ENCODE measurements around the gene TBC1D2B. TPM values are rescaled to one million over a fixed set of nuclear protein-coding genes. Genes with fewer than 3 reads are reported as not detected.

Gene TBC1D2B
- total and polyA plus RNA-seq, 3 donors from 2014 or later = 28.9 to 41.5 (median 40.6) TPM

GRCh38 chr15:77945566-77945965 is 131.9 kb downstream of the TBC1D2B start:
- no peak overlapping the region for H3K27ac ChIP-seq
- no peaks in the 10 kb centered on the region for H3K9me3 ChIP-seq
- DNase-seq = no peak
- intact Hi-C loops (cut with DNase I; ENCODE audit: low total_unique reads) = no loop called here
- no peak overlapping the region for H3K4me3 ChIP-seq
- no peaks in the 10 kb centered on the region for H3K36me3 ChIP-seq (ENCODE audit: low read depth, missing control alignments)
- H3K27me3 ChIP-seq = no peaks in the 10 kb centered on the region
- H3K4me1 ChIP-seq = no peaks in the 10 kb centered on the region
- WGBS, 2 donors = 72 to 78% methylated on average over 2 of the region's 2 CpGs
- TF ChIP-seq POLR2A (IDR thresholded peaks at IDR 0.05) (no peak), CTCF (IDR thresholded peaks at IDR 0.05) (no peak)

Small RNA genes lying within 50 kb of the gene (small RNA-seq; reads per million reads assigned to genes)
- 0 reads per million in 2 donors for gene RF00092

Other genes starting within 250 kb of the TBC1D2B start
- 1 to 10 TPM; 1.5 to 2.2 TPM for gene SH2D7, start 14.8 kb upstream of the TBC1D2B start, total RNA-seq
- gene SH2D7, start 14.8 kb upstream of the TBC1D2B start, polyA plus RNA-seq (ENCODE audit: insufficient read depth, low read depth, low replicate concordance) = 5.0 TPM
- gene CIB2, start 53.7 kb upstream of the TBC1D2B start, total RNA-seq = 10 to 100 TPM; 24.9 to 34.3 TPM
- gene CIB2, start 53.7 kb upstream of the TBC1D2B start, polyA plus RNA-seq (ENCODE audit: insufficient read depth, low read depth, low replicate concordance) = 43.6 TPM
- gene IDH3A, start 71.7 kb upstream of the TBC1D2B start, total RNA-seq = 100 to 1,000 TPM; 119 to 120 TPM
- gene IDH3A, start 71.7 kb upstream of the TBC1D2B start, polyA plus RNA-seq (ENCODE audit: insufficient read depth, low read depth, low replicate concordance) = 88.9 TPM
- gene ACSBG1, start 156.9 kb upstream of the TBC1D2B start, total RNA-seq = 10 to 100 TPM; 14.8 to 25.2 TPM
- 12.2 TPM for gene ACSBG1, start 156.9 kb upstream of the TBC1D2B start, polyA plus RNA-seq (ENCODE audit: insufficient read depth, low read depth, low replicate concordance)
- 100 to 1,000 TPM in 1 of 2 donors, 10 to 100 TPM in 1; 88.4 to 145 TPM for gene DNAJA4, start 186.9 kb upstream of the TBC1D2B start, total RNA-seq
- 183 TPM for gene DNAJA4, start 186.9 kb upstream of the TBC1D2B start, polyA plus RNA-seq (ENCODE audit: insufficient read depth, low read depth, low replicate concordance)
- gene SKIC8, start 221.9 kb upstream of the TBC1D2B start, total RNA-seq = 10 to 100 TPM; 82.3 to 93.1 TPM
- 135 TPM for gene SKIC8, start 221.9 kb upstream of the TBC1D2B start, polyA plus RNA-seq (ENCODE audit: insufficient read depth, low read depth, low replicate concordance)

All from testis (tissue), 3 donors.